Renal cortex interstitium (tissue), 11 donors: ENCODE data around the gene SLC35A3. TPM values are rescaled to one million over a fixed set of nuclear protein-coding genes. Genes with fewer than 3 reads are reported as not detected.
"Not testable (repeated sequence)": the region's sequence is repeated elsewhere in the genome, so short reads cannot be mapped to it uniquely, and the experiment has no call there.

Experiments
- DNase-seq, 11 donors: peaks; one replicate each; pipeline ENCODE4 v3.0.0-alpha.2; 2013; ENCODE audit warnings: low read depth in 9 of 11, low spot score in 4 of 11; ENCODE audit errors: extremely low read depth in 1 of 11
- polyA plus RNA-seq, 3 donors: library from polyadenylated mRNA; unstranded; fragments of 120-200 nt; gene quantifications; one replicate each; pipeline ENCODE4 v1.2.1, GENCODE V29; 2013; ENCODE audit not compliant: insufficient read length in 3 of 3

Gene SLC35A3
- polyA plus RNA-seq, 3 donors: 23.7 to 42.1 (median 29.2) TPM

DNA sequence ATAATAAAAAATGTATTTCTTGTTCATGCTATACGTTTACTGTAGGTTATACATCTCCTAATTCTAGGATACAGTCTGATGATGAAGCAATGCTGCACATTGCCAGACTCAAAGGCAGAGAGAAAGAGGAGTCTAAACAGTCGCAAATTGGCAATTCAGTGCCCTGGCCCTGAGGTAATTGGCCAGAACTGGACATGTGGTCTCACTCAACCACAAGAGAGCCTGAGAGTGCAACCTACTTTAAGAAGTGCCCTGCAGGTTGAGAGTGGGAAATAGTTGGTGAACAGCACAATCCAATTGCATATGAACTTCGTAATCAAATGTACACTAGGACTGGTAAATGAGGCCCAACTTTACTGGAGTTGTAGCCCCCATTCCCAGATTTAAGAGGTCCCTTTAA is 5.0 kb upstream of the SLC35A3 start:
- DNase-seq: no peak

DNA sequence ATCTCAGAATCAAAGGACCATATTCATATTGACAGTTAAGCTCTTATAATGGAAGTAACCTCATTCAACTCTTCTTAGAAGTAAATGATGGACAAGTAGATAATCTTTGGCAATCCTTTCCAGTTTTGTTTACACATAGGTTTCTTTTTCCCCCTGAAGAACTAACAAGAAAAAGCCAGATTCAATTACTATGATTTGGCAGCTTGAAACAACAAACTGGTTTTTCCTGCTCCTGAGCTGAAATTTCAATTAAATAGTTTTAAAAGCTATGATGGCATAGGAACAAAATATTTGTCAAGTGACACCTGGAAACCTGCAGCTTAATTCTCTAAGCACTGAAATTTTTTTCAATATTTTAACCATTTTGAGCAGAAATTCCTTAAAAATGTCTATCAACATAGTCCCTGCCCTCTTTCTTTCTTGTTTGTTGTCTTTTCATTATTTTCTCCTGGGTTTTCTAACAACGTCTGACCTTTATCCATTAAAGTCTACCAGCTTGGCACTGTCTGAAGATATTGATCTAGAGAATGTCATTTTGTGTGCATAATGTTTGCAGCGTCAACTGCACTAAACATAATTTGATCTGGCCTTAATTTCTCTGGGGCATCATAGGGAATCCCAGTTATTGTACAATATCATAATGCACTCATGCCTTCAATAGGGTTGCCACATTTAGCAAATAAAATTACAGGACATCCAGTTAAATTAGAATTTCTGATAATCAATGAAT is 4.0 kb upstream of the SLC35A3 start:
- peak in 1 of 11 donors; percentile 30 for DNase-seq

DNA sequence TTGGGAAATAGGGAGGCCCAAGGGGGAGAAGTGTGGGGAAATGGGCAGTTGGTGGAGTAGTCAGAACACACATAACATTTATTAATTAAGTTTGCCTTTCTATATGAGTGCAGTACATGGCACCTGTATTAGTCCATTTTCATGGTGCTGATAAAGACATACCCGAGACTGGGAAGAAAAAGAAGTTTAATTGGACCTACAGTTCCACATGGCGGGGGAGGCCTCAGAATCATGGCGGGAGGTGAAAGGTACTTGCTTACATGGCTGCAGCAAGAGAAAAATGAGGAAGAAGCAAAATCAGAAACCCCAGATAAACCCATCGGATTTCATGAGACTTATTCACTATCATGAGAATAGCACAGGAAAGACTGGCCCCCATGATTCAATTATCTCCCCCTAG is 1.6 kb upstream of the SLC35A3 start:
- no peak for DNase-seq

DNA sequence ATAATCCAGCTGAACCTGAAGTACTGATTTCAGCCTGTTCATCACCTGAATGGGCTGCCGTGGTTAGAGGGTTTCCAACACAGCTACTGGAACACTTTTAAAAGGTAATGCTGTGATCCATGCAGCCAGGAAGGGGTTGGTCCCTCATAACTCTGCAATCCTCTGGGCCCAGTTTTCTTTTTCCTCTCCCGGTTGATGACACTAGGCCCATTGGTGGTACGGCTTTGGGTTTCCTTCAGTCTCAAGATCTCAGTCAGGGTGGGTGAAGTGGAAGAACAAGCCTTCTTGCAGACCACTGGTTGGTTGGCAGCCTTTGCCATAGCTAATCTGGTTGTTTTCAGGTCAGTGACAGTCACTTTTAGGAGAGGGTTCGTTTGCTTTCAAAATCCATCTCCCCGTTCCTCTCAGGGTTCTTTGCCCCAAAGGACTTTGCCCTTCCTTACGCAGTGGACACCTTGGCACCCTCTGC is 502 bp upstream of the SLC35A3 start:
- DNase-seq: peak in 1 of 11 donors; percentile 7

DNA sequence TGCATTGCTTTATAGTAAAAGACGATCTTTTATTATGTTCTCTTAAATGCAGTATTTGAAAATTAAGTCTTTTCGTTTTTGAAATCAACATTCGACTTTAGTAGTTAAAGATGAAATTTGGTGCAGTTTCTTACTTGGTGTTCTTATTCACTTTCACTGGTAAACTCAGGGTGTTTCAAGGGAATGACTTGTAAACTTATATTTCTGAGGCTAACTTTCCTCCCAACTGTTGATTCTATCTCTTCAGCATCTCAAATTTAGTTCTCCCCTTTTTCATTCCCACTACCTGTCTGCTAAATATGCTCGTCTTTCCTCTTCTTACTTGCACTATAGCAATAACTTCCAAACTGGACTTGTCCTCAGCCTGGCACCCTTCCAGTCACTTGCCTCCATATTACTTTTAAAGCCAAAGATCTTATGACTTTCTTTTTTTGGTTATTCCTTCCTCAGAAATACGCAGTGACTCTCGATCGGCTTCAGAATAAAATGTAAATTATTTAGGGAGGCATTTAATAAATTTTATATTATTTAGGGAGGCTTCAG is 988 bp downstream of the SLC35A3 start:
- no peak for DNase-seq

DNA sequence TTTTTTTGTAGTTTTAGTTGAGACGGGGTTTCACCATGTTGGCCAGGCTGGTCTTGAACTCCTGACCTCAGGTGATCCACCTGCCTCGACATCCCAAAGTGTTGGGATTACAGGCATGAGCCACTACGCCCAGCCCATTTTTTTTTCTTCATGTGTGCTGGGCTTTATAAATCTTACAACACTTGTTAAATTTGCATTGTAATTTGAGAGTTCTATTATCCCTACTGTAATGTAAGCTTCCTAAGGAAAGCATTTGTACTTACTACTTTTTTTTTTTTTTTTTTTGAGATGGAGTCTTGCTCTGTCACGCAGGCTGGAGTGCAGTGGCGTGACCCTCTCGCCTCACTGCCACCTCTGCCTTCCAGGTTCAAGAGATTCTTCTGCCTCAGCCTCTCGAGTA is 2.3 kb downstream of the SLC35A3 start:
- not testable (repeated sequence) for DNase-seq

DNA sequence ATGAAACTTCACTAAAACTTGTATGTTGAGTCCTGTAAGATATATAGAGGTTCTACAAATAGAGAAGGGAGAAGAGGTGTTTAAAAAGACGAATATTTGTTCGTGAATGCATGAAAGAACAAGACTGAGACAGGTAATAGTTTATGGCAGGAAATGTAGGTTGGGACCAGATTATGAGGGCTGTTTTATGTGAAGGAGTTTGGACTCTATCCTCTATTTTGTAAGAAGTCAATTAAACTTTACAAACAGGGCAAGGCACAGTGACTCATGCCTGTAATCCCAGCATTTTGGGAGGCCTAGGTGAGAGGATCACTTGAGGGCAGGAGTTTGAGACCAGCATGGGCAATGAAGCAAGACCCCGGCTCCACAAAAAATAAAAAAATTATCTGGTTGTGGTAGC is 5.7 kb downstream of the SLC35A3 start:
- DNase-seq: no peak

DNA sequence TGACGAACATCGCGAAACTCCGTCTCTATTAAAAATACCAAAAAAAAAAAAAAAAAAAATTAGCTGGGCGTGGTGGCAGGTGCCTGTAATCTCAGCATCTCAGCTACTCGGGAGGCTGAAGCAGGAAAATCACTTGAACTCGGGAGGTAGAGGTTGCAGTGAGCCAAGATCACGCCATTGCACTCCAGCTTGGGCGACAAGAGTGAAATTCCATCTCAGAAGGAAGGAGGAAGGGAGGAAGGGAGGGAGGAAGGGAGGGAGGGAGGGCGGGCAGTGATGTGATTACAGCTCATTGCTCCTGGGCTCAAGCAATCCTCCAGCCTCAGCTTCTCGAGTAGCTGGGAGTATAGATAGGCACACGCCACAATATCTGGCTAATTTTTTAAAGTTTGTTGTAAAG is 7.5 kb downstream of the SLC35A3 start:
- peak in 2 of 11 donors; percentile 4 to 8 for DNase-seq

DNA sequence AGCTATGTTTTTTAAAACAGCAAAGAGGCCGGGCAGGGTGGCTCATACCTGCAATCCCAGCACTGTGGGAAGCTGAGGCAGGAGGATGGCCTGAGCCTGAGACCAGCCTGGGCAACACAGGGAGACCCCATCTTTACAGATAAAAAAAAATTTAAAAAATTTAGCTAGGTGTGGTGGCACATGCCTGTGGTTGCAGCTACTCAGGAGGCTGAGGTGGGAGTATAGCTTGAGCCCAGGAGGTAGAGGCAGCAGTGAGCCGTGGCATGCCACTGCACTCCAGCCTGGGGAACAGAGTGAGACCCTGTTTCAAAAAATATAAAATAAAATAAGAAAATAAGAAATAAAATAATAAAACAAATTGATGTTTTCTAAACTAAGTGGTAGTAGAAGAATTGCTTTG is 8.4 kb downstream of the SLC35A3 start:
- no peak for DNase-seq

DNA sequence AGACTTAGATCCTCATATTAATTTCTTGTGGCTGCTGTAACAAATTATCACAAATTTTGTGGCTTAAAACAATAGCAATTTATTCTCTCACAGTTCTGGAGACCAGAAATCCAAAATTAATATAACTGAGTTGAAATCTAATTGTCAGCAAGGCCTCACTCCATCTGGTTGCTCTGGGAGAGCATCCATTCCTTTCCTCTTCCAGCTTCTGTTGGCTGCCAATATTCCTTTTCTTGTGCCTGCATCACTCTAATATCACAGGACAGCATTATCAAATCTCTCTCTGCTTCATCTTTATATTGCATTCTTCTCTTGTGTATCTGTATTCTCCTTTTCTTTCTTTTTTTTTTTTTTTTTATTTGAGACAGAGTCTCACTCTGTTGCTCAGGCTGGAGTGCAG is 9.3 kb downstream of the SLC35A3 start:
- no peak for DNase-seq

DNA sequence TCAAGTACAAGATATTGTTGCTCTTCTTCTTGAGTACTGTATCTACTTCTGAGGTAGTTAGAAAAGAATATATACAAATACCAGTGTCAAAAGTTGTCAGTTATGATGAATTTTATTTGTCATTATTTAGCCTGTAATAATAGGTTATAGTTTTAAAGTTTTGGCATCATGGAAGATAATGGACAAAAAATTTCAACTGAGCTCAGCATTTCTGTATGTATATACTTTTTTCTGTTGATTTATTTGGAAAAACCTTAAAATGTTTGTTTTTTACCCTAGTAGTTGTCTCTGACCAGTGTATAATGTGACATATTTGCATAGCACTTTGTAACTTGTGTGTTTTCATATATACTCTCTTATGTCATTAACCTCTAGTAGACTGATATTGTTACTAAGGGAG is 11.1 kb downstream of the SLC35A3 start:
- no peak for DNase-seq

DNA sequence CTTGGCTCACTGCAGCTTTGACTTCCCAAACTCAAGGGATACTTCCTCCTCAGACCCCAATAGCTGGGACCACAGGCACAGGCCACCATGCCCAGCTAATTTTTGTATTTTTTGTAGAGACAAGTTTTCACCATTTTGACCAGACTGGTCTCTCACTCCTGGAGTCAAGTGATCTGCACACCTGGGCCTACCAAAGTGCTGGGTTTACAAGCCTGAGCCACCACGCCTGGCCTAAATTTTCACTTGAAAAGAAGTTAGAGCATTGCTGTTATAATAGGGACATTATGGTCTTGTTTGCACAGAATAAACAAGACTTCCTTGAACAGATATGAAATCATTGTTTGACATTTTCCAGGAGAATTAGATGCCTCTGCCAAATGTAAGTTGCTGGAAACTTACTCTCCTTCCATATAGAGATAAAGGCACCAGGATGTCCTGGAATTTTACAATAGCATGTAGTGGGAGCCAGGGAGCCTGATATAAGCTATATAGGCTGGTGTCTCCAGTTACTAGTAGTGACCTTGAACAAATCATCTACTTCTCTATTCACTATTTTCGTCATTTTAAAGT is 16.9 kb downstream of the SLC35A3 start:
- no peak for DNase-seq

DNA sequence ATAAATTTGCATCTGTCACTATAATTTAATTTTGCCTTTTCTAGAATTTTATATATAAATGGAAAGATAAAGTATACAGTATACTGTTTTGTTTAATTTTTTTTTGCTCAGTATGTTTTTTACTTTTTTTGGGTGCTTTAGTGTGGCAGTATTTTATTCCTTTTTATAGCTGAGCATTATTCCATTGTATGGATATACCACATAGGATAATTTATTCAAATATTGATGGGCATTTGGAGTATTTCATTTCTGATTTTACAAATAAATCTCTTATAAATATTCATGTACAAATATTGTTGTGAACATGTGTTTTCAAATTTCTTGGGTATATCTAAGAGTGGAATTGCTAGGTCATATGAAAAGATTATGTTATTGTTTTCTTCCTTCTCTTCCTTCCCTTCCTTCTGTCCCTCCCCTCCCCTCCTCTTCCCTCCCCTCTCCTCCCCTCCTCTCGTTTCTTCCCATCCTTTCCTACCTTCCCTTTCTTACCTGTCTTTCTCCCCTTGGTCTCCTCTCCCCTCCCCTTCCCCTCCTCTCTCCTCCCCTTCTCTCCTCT is 18.5 kb downstream of the SLC35A3 start:
- DNase-seq: no peak

DNA sequence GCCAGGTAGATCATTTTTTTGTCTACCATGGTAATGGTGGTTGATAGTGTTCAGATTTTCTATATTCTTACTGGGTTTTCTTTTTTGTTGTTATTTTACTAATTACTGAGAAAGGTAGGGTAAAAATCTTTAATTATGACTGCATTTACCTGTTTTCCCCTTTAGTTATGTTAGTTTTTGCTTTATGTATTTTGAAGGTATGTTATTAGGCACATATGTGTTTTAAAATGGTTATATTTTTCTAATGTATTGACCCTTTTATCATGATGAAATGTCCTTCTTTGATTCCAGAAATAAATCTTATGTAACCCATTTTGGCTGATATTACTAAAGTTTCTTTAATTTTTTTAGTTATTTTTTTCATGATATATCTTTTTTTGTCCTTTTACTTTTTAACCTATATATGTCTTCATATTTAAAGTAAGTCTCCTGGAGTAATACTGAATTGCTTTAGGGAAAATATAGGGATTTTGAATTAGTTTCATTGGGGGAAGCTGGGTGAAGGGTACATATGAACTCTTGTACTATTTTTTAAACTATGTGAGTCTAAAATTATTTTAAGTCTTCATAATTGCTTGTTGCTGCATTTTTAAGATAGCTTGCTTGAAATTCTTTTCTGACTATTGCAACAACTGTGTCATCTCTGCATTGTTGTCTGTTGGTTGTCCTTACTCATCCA is 22.4 kb downstream of the SLC35A3 start:
- no peak for DNase-seq

DNA sequence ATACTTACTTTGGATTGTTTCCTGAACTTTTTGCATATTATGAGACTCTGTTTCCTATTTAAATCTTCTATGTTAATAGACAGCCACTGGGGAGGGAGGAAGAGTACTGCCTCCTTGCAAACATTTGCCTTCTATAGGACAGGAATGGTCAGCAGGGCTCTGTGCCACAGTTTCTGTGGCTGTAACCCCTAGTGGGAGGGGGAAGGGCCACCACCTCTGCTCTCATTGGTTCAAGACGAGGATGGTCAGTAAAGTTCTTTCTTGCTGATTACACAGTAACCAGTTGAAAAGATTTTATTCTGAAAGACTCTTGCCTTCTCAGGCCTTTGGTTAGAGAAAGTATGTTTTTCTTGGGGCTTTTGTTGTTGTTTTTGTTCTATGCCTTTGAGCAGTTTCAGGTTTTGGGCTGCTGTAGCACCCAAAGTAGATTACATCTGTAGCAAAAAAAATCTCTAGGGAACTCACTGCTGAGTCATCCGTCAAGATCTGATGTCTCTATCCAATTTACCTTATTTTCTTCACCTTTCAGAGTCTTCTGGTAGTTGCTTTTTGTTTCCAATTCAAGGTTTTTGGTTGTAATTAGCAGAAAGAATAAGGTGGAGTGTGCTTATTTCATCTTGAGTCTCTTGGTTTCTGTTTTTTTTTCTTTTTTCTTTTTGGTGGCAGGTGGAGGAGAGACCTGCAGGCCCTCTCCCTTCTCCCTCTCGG is 23.1 kb downstream of the SLC35A3 start:
- no peak for DNase-seq

DNA sequence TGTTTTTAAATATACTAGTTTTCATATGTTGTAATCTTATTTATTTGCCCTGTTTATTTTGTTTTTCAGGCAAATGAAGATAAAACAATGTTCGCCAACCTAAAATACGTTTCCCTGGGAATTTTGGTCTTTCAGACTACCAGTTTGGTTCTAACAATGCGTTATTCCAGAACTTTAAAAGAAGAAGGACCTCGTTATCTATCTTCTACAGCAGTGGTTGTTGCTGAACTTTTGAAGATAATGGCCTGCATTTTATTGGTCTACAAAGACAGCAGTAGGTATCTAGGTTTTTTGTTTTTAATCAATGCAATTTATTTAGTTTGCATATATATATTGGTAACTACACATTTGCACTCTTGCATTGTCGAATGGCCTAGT is 23.7 kb downstream of the SLC35A3 start:
- no peak for DNase-seq

DNA sequence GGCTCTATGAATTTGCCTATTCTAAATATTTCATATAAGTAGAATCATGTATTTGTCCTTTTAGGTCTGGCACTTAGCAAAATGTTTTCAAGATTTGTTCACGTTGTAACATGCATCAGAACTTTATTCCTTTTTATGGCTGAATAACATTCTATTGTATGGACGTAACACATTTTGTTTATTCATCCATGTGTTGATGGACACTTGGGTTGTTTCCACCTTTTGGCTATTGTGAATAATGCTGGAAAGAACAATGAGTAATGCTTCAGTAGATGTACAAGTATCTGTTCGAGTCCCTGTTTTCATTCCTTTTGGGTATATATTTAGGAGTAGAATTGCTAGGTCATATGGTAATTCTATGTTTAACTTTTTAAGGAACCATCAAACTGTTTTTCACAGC is 24.7 kb downstream of the SLC35A3 start:
- DNase-seq: no peak

DNA sequence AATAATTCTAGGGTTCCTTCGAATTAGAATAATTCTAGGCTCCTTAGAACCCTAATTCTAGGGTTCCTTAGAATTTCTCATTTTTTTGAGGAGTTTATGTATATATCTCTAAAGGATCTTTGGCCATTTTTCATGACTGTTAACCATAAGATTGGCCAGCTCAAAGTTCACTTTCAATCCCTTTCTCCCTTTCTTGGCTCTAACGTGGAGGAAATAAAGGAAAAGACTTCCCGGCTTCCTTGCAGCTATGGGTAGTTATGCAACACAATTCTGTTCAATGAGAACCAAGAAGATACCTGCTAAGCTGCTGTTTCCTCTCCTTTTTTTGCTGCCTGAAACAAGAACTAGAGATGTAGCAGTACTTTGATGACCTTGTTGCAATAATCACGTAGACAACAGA is 27.2 kb downstream of the SLC35A3 start:
- no peak for DNase-seq

DNA sequence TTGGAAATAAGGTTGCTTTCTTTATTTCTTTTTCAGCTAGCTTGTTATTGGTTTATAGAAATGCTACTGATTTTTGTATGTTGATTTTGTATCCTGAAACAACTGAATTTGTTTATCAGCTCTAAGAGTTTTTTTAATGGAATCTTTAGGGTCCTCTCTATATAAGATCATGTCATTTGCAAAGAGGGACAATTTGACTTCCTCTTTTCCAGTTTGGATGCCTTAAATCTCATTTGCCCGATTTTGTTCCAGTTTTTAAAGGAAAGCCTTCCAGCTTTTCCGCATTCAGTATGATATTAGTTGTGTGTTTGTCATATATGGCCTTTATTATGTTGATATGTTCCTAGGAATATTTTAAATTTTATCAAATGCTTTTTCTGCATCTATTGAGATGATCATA is 31.7 kb downstream of the SLC35A3 start:
- DNase-seq: no peak
